NCI-H446 treated with DMSO at 0.1 percent for 48 hours (cell line): ENCODE measurements around the gene VCL.

ENCODE experiments used
- DNase-seq: peaks from one replicate; lab custom pipeline; 2025; lab: John Stamatoyannopoulos, UW

VCL gene

DNA sequence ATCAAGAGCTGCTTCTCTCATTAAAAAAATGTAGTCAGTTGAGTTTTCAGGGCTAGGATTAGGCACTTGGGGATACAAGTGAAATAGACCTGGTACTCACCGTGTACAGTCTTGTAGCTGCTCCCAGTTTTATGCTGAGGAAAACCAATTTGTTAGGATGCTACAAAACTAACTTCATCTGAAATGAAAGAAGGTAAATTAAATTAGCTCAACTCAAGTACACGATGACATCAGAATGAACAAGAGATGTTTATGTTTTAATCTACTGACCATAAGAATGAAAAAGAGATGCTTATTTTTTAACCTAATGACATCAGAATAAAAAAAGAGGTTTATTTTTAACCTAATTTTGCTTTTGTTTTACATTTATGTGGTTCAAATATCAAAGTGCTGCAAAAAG lies 79.0 kb downstream of the VCL start:
- no peak for DNase-seq

DNA sequence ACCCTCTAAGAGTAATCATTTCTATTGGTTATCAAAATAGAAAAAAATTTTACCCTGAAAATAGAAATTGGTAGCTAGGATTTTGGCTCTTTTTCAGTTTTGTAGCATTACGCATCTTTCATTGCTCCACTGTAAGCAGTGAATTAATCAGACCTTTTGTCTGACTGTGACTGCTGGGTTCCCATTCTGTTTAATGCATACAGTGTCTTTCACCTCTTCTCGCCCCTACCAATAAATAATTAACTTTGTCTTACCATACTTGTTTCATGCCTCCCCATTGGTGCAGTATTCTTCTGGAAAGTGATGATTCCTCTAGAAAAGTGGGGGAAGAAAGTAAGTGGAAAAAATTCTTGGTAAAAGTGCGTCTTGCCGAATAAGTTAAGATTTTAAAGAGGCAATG lies 79.5 kb downstream of the VCL start:
- no peak for DNase-seq

DNA sequence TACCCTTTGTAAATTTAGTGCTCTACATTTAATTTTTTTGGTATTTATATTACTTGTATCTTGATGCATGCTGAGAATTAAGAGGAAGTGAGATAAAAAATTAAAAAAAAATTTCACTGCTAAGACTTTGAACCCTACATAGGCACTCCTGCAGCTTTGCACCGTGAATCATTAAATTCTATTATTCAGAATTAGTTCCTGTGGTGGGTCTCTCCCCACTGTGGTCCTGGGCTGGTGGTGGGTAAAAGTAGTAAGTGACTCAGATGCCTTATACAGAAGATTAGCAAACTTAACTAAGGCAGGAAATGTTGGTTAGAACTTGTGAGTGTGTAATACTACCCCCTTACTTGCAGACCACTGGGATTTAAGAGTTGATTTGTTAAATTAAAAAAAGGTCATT lies 80.1 kb downstream of the VCL start:
- DNase-seq = no peak

DNA sequence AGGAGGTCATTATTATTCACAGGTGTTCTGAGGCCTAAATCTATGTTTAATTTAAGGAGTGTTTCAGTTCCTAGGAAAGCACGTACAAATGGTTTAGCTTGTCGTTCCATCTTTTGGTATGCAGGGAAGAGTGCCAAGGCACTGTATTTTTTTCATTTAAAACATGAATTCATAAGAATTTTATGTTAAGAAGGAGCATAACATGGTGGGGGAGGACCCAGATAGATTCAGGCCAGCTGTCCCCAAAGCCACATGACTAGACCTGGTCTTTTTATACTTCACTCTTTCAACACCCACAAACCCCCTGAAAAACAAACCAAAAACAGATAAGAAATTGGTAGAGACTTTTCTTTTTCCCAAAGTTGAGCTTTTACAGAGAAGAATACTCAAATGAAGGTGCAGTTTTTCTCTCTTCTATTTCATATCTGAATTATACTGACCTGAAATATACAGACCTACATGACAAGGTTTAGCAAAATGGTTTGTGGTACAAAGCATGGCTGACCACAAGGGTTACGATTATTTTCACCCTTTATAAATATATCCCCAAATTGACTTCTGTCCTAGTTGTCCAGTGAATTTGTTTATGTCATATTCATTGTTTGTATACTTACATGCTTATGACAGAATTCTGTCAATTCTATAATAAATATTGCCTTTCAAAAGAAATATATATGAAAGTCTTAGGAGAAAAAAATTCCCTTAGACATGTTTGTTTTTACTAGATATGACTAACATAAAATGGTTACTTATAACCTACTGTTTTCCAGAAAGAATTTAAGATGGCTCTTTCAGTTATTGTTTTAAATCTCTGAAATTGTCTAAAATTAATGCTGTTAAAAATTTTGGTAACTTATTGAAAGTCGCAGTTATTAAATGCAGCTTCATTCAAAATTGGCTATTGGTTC lies 81.4 kb downstream of the VCL start:
- DNase-seq = no peak

DNA sequence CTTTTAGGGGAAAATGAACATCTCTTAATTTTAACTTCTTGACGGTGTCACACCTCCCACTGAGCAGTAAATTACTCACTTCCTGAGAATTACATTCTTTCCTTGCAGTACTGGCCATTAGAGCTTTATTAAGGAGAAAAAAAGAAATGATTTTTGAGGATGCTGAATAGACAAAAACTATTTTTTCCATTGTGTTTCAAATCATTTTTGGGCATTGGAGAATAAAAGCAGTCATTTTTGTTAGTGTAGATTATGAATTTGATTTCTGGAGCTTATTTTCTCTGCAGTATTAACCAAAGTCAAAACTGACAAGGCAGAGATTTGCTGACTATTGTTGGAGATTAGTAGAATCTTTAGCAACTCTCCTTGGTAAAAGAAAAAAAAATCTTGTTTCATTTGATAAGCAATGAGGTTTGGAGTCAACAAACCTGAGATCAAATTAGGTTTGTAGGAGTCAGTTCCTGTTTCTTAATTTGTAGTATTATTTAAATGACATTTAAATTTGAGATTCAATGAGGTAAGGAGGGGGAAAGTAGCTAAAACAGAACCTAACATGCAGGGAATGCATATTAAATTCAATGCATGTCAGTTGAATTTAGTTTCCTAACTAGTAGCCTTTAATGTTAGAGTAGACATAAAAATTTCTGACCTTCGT lies 82.1 kb downstream of the VCL start:
- DNase-seq = no peak

DNA sequence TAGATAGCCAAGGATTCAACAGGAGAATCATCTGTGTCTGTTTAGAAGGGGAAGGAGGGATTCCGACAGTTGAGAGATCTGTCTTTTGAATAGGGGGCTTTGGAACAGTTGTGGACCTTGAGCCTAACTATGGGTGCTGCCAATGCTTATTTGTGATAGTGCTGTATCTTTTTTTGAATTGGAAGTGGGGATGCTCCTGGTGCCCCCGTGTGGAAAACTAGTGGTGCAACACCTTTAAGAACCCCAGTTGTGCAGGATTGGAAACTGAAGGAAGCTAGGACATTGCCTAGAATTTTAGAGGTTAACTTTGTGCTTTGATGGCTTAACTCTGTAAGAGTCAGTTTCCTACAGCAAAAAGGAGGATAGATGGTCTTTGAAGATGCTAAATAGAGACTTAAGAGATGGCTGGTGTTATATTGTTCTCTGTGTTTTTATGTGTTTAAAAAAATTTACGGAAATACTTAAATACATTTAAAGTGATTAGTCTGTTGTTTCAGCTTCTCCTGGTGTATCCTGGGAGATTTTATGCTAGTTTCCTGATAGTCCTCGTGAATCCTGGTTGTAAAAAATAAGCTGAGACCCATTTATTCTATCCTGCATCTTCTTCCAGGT lies 83.4 kb downstream of the VCL start:
- peak; percentile 18 for DNase-seq

DNA sequence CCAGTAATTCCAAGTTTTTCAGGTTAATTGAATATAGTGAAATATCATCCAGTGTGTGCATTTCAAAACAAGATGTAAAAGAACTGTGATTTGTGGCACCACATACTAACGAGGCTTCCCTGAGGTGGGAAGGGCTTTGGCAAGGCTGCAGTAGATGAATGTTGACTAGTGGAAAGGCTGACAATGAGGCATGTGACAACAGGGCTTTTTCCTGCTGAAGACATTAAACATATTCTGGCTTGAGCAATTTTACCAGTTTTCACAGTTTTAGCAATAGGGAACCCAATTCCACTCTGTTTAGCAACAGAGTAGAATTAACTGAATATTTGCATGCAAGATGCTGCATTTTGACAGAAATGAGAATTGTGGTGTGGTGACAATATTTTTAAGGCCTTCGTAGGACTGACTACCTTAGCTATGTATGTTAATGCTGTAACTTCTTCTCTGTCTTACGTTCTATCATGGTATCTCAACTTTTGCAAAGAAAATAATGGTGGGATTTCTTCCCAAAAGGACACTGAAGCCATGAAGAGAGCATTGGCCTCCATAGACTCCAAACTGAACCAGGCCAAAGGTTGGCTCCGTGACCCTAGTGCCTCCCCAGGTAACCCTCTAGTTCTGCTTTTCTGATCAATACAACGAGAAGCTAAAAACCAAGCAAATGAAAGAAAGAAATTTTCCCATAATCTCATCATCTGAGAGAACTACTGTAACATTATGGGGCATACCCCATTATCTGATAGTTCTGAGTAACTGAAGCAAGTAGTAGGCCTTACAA lies 84.2 kb downstream of the VCL start:
- DNase-seq = no peak

DNA sequence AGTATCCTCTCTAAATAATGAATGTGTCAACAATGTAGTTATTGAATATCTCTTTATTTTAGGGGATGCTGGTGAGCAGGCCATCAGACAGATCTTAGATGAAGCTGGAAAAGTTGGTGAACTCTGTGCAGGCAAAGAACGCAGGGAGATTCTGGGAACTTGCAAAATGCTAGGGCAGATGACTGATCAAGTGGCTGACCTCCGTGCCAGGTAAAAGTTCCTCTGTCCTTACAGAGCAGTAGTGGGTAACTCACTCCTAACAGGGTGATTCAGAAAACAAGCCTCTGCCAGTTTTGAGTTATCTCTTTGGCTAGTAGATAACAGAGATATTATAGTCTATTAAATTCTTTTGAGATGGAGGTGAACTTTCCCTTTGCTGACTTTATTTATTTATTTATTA lies 85.4 kb downstream of the VCL start:
- DNase-seq = no peak

DNA sequence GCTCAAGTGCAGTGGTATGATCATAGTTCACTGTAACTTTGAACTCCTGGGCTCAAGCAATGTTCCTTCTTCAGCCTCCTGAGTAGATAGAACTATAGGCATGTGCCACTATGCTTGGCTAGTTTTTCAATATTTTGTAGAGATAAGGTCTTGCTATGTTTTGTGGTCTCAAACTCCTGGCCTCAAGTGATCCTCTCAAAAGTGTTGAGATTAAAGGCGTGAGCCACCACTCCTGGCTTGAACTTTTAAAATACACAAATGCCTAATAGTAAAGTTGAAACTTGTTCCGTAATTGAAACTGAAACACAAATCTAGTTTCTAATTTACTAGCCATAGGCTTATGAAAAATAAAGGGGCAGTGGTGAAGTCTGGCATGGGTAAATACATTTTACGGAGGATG lies 87.0 kb downstream of the VCL start:
- no peak for DNase-seq

DNA sequence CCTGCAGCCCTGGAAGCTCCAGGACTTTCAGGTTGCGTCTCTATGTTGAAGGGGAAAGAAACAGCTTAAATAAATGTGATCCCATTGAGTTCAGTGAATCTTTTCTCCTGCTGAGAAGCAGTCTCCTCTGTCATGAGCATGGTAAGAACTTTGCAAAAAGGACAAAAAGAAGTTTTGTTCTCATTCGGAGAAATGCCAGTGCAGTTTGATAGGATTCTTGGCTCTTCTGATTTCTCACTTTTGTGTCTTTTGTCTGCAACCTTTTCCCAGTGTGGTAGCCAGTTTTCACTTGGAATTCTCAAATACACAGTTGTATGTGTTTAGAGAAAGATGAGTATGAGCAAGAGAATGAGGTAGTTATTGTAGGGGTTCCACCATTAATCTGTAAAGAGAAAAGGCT lies 88.4 kb downstream of the VCL start:
- DNase-seq = no peak

DNA sequence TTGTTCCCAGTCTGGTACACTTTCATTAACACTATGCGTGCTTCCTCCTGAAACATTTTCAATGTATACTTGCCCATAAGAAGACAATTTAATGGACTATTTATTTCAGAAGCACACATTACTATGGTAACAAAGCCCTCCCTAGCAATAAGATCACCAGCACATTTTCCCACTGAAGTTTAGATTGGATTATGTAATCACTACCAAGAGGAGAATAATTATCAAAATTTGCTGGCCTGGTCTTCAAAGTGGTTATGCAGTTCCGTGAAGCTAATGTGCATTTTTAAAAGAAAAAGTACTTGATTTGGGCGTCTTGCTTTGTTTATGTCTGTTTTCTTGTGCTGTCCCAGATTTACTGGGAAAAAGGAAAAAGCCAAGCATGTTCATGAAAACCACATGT lies 90.8 kb downstream of the VCL start:
- no peak for DNase-seq

DNA sequence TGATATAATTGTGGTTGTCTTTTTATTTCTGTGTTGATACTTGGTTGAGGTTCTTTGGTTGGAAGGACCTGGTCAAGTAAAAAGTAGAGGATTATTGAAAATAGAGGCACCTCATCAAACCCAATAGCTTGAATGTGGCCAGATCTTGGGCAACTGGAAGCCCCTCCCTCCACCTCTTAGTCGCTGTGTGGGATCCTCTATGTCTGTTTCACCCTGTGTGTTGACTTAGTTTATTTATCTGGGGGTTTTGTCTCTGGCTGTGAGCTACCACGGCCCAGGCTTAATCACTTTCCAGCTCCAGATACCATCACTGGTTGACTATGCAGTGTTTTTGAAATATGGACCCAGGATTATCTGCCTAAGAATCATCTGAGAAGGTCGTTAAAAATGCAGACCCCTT lies 94.5 kb downstream of the VCL start:
- no peak for DNase-seq

DNA sequence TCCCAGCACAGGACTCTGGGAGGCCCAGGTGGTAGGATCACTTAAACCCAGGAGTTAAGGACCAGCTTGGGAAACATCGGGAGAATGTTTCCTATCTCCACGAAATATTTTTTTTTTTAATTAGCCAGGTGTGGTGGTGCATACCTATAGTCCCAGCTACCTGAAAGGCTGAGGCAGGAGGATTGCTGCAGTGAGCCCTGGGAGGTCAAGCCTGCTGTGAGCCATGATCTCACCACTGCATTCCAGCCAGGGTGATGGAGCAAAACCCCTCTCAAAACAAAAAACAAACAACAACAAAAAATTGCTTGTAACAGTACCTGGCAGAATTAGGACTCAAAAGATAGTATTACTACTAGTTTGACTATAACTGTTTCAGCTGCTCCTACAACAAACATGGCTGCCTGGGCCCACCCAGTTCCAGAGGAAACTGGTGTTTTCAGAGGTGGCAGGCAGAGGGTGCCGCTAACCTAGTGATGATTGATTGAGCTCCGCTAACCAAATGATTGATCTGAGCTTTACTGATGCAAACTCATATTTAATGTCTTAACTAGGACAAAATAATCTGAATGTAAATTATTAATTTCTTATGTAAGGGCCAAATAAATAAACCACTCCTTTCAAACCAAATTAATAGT lies 95.7 kb downstream of the VCL start:
- no peak for DNase-seq

DNA sequence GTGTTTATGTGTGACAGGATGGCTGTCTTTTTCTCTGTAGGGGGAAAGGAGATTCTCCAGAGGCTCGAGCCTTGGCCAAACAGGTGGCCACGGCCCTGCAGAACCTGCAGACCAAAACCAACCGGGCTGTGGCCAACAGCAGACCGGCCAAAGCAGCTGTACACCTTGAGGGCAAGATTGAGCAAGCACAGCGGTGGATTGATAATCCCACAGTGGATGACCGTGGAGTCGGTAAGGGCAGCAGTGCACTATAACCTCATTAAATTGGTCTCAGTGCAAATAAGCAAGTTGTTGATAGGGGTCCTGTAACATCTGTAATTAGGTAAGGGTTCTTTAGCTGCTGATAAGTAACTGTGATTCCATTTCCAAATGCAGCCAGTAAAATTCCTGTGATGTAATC lies 96.3 kb downstream of the VCL start:
- no peak for DNase-seq

DNA sequence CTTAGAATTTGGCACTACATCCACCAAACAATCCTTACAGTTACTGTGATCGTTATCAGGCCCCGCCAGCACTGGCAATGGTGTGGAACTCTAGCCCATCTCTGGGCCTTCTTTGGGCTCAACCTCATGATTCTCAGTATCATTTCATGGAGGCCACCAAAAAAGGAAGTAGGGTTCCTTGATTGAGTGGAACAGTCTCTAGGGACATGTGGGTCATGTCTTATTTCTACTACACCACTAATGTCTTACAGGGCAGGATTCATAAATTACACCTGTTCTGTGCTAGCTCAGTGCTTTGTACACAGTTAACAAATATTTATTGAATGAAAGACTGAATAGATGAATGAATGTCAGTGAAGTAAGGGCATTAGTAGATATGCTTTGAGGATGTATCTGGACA lies 98.9 kb downstream of the VCL start:
- no peak for DNase-seq

DNA sequence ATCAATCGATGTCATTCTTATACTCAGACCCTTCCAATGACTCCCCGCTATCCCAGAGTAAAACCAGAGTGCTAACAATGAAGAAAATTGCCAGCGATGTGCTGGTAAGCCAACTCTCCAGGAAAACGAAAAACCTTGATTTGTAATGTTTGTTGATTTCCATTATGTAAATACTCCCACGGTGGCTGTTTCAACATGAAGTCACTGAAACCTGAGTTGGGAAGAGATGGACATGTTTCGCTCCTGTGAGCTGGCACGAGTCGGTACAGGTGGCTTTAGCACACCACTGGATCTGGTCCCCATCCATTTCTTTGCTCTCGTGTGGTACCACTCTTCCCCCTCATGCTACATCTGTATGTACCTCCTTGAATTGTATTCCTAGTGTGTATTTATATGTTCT lies 99.9 kb downstream of the VCL start:
- no peak for DNase-seq

DNA sequence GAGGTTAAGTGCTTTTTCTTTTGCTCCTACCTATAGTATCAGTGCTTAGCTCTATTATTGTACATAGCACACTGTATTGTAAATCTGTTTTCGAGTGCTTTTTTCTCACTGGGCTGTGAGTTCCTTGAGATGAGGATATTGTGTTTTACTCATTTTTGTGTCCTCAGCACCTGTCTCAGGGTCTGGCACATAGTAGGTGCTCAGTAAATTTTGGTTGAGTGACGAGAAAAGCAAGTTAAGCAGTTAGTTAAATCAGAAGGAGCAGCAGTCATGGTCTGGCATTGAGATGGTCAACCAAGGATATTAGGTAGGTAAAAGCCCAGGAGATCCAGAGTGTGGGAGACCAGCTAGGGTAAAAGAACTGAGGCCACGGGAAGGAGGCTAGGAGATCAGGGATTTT lies 101.5 kb downstream of the VCL start:
- DNase-seq = no peak

DNA sequence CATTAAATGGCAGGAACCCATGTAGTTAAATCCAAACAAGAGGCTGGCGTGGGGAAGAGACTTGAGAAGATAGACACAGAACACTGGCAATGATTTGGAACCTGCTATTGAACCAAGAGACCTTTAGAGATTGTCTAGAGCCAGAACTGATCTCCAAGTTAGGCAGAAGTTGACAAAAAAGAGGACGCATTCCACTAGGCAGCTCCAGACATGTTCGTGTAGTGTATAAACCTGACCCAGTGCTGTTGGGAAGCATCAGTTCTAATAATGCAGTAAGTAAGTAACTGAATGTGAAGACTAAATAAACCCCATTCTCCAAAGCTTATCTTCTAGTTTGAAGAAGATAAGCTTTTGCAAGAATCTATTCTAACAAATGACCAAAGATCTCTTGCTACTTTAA lies 101.9 kb downstream of the VCL start:
- no peak for DNase-seq

DNA sequence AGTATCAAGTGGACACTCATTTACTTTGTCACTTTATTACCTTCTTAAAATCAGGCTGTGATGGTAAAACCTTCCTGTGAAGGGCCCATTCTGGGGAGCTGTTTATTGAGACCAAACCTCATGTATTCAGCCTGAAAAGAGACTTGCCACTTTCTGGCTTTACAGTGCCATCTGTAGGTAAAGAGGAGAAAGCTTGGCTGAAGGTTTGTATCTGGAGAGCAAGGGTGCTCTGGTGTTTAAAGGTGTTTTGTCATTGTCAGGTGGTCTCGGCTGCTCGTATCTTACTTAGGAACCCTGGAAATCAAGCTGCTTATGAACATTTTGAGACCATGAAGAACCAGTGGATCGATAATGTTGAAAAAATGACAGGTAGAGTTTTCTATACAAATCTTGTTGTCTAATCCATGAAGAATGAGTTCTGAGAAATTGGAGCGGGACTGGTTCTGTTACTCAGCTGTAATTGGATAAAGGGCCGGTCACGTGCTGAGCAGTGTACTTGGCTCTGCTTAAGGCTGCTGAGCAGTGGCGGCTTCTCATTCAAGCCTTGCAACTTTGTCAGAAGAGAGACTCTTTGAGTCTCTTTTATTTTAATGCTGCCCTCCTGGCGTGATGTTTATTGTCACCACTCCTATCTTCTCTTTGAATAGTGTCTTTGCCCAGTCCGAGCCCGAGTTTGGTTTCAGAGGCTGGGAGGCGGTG lies 105.8 kb downstream of the VCL start:
- DNase-seq = no peak

DNA sequence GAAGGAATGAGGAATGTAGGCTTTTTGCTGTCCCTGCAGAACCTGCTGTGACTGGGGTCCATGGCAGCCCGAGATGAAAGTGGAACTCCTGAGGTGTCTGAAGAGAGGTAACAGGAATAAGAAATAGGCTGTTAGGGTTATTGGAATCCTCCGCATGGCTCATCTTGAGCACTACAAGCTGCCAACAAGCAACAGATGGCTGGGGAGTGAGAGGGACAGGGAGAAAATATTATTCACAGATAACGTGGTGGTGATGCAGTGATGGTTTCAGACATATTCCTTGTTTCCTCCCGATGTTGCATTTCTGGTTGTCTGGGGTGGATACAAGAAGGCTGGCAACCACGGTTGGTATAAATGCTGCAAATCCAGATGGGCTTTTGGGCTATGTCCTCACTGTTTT lies 106.6 kb downstream of the VCL start:
- no peak for DNase-seq

DNA sequence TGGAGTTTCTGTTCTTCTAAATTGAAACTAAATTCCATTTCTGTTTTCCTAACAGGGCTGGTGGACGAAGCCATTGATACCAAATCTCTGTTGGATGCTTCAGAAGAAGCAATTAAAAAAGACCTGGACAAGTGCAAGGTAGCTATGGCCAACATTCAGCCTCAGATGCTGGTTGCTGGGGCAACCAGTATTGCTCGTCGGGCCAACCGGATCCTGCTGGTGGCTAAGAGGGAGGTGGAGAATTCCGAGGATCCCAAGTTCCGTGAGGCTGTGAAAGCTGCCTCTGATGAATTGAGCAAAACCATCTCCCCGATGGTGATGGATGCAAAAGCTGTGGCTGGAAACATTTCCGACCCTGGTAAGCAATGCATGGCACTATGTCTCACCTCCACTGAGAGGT lies 107.1 kb downstream of the VCL start:
- DNase-seq = no peak
